HL-60/S4 treated with retinoic acid at 250 ng/mL for 4 days and 3 days (cell line): ENCODE results near the gene RNF168.

Experiments
- in situ Hi-C: fragments of 300-500 bp; cut with MboI; formaldehyde crosslinking; loops from 2 replicates; pipeline ENCODE4 v1.7.0; 2022; ENCODE audit warnings: low sequenced_read_pairs

RNF168 gene

DNA sequence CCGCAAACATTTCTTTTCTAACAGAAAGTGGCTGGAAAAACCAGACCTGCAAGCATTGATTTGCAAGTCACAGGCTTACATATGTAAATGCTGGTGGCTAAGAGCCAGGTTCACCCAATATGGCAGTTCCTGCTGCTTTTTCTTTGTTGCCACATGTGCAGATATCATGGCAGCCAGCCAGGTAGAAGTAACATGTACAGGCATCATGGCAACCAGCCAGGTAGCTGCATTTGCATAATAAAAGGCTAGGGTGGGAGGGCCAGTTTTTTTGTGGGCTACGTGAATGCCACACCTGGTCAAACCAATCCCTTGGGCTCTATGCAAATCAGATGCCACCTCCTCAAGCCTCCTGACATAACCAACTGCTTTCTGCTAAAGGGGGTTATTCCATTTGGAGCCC, 14.4 kb upstream of the RNF168 start:
- in situ Hi-C loops = loop anchor here (25.0 kb wide), 1 partner anchor 456 kb away; no protein-coding TSS in a partner anchor

DNA sequence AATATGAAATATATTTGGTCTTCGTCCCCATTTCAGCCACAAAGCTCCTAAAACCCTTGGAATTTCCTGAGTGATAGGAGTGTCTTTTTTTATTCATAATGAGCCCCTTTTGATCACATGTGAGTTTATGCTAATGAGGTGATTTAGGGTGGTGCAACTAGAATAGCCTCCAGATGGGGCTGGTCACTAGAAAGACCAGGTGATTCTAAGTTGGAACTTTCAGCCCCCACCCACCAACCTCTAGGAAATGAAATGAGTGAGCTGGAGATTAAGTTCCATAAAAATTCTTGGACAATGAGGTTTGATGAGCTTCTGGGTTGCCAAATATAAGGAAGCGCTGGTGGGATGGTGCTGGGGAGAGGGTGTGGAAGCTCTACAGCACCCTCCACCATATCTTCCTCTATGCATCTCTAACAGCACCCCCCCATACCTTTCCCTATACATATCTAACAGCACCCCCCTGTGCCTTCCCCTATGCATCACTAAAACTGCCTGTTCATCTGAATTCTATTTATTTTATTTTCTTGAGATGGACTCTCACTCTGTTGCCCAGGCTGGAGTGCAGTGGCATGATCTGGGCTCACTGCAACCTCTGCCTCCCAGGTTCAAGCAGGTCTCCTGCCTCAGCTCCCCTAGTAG, 13.7 kb upstream of the RNF168 start:
- in situ Hi-C loops = loop anchor here (25.0 kb wide), 1 partner anchor 455 kb away; no protein-coding TSS in a partner anchor

DNA sequence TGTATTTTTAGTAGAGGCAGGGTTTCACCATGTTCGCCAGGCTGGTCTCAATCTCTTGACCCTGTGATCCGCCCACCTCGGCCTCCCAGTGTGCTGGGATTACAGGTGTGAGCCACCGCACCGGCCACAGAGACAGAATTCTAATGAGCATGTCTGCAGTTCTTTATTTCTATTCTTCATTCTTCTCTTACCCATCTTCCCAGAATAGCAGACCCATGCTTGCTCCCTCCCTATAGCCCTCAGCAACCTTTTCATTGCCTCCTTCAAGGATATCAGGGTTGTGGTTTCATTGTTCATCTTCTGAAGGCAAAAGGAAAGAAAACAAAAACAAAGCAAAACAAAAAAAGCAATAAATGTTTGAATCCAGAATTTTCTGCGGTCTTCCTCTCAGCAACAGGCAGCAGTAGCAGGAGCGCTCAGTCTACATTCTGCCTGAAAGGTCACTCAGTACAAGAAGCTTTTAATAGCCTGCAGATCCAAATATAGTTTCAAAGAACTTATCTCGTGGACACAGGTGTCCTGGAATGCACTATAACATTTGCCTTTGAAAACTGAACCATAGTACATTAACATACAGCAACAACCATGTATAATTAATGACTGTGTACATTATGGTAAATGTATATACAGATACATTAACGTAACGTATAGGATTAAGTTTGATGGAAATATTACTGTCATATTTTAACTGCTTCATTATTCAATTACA, 11.5 kb upstream of the RNF168 start, which contains the start of gene SMCO1:
Gene SMCO1, minus strand, starts transcription at position 434 of the 709 bp plus-strand sequence. Its CDS starts 137 bp downstream, at position 297.
- in situ Hi-C loops = loop anchor here (5.0 to 25.0 kb wide), 2 partner anchors 263 to 453 kb away; no protein-coding TSS in a partner anchor

DNA sequence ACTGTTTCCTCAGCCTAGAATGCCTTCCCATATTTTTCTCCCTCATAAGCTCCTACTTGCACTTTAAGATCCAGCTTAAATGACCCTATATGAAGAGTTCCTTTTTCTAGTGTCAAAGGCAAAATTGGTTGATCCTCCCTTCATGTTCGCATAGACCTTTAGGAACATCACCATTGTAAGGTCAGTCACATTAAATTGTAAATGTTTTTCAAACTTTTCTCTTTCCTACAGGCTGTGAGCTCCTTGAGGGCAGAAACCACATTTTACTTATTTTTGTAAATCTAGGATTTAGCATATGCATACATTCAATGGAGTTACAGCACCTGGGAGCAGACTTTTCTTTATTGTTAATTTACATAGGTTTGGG, 10.8 kb upstream of the RNF168 start:
- in situ Hi-C loops = loop anchor here (5.0 to 25.0 kb wide), 2 partner anchors 262 to 452 kb away; no protein-coding TSS in a partner anchor

DNA sequence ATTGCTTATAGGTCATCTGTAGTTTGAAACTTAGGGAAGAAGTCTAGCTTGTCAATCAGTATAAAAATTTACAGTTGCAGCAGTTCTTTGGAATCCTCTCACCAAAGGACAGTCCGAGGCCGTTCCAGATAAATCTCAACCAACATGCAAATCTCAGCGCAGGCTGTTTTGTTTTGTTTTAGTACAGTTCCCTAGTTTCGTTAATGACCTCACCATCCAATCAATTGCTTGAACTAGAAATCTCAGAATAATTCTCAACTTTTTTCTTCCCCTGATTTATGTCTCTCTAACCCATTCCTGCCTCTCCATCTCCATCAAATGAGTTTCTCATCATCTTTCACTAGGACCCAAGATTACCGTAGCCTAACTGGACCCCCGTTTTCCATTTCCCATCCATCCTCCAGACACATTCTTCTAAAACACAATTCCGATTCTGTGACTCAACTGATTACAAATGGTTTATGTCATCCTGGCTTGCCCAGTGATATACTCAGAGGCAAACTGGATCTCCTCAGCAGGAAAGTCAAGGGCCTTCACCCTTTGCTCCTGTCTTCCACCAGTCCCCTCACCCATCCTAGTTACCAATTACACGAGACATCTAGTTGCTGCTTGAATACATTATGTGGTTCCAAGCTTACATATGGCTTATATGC, 10.3 kb upstream of the RNF168 start:
- in situ Hi-C loops = loop anchor here (5.0 to 25.0 kb wide), 2 partner anchors 262 to 452 kb away; no protein-coding TSS in a partner anchor

DNA sequence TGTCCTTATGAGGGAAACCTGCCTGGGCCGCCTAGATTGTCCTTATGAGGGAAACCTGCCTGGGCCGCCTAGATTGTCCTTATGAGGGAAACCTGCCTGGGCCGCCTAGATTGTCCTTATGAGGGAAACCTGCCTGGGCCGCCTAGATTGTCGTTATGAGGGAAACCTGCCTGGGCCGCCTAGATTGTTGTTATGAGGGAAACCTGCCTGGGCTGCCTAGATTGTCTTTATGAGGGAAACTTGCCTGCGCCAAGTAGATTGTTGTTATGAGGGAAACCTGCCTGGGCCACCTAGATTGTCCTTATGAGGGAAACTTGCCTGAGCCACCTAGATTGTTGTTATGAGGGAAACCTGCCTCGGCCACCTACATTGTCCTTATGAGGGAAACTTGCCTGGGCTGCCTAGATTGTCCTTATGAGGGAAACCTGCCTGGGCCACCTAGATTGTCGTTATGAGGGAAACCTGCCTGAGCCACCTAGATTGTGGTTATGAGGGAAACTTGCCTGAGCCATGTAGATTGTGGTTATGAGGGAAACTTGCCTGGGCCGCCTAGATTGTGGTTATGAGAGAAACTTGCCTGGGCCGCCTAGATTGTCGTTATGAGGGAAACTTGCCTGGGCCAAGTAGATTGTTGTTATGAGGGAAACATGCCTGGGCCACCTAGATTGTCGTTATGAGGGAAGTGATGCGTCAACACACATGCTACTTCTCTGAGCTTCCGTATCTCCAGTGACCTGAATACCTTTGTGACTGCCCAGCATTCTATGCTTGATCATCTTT, 8.3 kb upstream of the RNF168 start:
- in situ Hi-C loops = loop anchor here (5.0 to 25.0 kb wide), 2 partner anchors 260 to 450 kb away; no protein-coding TSS in a partner anchor

DNA sequence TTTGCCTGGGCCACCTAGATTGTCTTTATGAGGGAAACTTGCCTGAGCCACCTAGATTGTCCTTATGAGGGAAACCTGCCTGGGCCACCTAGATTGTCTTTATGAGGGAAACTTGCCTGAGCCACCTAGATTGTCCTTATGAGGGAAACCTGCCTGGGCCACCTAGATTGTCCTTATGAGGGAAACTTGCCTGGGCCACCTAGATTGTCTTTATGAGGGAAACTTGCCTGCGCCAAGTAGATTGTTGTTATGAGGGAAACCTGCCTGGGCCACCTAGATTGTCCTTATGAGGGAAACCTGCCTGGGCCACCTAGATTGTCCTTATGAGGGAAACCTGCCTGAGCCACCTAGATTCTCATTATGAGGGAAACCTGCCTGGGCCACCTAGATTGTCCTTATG, 7.5 kb upstream of the RNF168 start:
- in situ Hi-C loops = loop anchor here (5.0 to 25.0 kb wide), 2 partner anchors 259 to 449 kb away; no protein-coding TSS in a partner anchor

DNA sequence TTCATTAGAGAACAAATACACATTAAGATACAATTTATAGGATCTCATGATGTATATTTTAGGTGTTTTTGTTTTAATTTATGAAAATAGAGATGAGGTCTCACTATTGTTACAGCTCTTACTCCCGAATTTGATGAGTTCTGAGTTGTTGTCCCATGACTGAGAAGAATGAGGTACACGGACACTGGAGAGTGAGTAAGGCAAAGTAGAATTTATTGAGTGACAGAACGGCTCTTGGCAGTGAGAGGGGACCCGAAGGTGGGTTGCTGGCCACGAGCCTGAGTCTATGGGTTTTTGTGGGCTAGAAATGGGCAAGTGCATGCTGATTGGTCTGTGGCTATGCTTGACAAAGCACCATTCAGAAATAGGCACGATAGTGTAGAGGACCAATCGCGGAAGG, 3.1 kb upstream of the RNF168 start:
- in situ Hi-C loops = loop anchor here (25.0 kb wide), 1 partner anchor 444 kb away; no protein-coding TSS in a partner anchor

DNA sequence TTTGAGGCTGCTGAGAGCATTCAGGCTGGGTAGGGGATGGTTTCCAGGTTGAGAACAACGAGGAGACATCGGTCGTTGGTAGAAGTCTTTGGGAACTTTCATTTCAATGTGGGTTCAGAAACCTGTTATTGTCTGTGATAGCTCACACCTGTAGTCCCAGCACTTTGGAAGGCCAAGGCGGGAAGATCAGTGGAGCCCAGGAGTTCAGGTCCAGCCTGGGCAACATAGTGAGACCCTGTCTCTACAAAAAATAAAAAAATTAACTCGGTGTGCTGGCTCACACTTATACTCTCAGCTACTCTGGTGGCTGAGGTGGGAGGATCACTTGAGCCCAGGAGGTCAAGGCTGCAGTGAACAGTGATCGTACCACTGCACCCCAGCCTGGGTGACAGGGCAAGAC, 988 bp upstream of the RNF168 start:
- in situ Hi-C loops = loop anchor here (25.0 kb wide), 1 partner anchor 442 kb away; no protein-coding TSS in a partner anchor

DNA sequence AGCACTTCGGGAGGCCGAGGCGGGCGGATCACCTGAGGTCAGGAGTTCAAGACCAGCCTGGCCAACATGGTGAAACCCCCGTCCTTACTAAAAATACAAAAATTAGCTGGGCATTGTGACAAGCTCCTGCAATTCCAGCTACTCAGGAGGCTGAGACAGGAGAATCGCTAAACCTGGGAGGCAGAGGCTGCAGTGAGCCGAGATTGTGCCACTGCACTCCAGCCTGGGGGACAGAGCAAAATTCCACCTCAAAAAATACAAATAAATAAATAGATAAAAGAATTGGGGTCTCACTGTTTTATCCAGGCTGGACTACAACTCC, 470 bp upstream of the RNF168 start:
- in situ Hi-C loops = loop anchor here (25.0 kb wide), 1 partner anchor 442 kb away; no protein-coding TSS in a partner anchor

DNA sequence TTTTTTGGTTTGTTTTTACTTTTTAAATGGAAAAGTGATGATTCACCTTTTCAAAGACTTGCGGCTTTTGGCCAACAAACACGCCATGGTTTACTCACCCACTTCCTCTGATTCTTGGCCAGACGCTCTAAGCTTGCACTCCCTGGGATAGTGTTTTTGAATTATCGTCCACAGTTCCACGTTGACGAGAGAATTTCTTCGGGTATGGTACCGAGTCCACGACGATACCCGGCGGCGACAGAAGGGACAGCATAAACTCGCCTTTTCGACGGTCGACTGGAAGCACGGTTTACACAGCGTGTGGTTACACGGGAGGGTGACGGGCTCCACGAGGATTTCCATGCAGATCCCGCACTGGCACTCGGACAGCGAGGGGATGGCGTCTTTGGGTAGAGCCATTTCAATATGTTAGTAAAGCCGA, 783 bp downstream of the RNF168 start:
- in situ Hi-C loops = loop anchor here (25.0 kb wide), 1 partner anchor 440 kb away; no protein-coding TSS in a partner anchor

DNA sequence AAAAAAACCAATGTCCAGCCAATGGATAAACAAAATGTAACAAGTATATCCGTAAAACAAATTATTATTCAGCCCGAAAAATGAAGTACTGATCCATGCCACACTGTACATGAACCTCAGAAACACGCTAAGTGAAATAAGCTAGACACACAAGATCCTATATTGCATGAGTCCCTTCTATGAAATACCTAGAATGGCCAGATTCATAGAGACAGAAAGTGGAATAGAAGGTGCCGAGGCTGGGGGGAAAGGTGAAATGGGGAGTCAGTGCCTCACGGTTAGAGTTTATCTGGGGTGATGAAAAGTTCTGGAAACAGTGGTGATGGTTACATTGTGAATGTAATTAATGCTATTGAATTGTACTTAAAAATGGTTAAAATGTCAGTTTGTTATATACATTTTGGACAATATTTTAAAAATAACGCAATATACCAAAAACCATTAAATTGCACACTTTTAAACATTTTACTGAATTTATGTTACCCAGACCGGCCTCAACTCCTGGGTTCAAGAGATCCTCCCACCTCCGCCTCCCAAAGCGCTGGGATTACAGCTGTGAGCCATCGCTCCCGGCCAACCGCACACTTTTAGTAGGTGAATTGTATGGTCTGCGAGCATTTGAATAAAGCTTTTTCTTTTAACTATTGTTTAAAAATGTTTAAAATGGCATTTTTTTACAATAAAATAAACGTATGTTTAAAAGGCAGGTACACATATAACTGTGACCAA, 2.1 kb downstream of the RNF168 start:
- in situ Hi-C loops = loop anchor here (25.0 kb wide), 1 partner anchor 439 kb away; no protein-coding TSS in a partner anchor

DNA sequence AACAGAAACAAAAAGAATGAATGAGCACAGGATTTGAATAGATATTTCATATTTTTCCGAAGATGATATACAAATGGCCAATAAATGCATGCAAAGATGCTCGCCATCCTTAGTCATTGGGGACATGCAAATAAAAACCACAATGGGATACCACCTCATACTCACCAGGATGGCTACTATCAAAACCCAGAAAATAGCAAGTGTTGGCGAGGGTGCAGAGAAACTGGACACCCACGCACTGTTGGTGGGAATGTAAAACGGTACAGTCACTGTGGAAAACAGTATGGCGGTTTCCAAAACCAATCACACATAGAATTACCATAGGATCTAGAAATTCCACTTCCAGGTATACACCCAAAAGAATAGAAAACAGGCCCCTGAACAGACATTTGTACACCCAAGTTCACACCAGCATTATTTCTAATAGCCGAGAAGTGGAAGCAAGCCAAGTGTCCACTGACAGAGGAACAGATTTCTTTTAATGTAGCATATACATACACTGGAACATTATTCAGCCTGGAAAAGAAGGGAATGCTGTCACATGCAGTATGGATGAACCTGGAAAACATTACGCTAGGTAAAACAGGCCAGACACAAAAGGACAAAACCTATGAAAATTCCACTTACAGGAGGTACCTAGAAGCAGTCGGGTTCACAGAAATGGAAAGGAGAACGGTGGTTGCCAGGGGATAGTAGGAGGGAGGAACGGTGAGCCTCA, 3.6 kb downstream of the RNF168 start:
- in situ Hi-C loops = loop anchor here (25.0 kb wide), 1 partner anchor 438 kb away; no protein-coding TSS in a partner anchor

DNA sequence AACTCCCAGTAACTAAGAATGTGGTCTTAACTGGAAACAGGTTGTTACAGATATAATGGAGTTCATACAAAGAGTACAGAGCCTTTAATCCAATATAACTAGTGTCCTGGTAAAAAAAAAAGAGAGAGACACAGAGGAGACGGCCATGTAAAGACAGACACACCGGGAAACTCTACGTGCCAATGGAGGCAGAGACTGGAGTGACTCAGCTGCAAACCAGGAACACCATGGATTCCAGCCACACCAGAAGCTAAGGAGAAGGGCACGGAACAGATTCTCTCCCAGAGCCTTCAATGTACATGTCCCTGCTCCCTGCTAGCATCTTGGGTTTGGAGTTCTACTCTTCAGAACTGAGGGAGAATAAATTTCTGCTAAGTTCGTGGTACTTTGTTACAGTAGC, 4.5 kb downstream of the RNF168 start:
- in situ Hi-C loops = no loop called here

DNA sequence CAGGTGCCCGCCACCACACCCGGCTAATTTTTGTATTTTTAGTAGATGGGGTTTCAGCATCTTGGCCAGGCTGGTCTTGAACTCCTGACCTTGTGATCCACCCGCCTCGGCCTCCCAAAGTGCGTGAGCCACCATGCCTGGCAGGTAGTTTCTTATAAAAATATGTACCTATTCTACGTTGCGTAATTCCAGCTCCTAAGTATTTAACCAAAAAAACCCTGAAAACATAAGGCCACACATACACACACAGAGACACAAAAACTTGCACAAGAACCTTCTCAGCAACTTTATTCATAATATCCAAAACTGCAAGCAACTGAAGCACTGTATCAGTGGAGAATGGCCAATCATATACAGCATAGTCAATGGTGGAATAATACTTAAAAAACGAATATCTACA, 5.3 kb downstream of the RNF168 start:
- in situ Hi-C loops = no loop called here

DNA sequence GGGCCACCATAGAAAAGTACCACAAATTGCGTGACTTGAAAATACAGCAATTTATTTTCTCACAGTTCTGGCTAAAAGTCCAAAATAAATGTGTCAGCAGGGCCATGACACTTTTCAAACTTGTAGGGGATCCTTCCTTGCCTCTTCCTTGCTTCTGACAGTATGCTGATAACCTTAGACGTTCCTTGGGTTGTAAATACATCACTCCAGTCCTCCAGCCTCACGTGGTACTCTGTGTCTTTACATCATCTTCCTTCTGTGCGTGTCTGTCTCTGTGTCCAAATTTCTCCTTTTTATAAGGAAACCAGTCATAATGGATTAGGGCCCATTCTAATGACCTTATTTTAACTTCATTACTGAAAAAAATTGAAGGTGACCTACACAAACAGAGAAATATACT, 7.4 kb downstream of the RNF168 start:
- in situ Hi-C loops = no loop called here

DNA sequence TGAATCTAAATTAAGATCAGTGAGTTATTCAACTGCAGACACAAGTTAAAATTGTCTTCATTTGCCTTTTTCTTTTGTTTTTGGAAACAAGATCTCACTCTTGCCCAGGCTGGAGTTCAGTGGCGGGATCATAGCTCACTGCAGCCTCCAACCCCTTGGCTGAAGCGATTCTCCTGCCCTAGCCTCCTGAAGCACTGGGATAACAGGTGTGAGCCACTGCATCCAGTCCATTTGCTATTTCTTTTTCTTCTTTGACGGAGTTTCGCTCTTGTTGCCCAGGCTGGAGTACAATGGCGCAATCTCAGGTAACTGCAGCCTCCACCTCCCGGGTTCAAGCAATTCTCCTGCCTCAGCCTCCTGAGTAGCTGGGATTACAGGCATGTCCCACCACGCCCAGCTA, 10.3 kb downstream of the RNF168 start:
- in situ Hi-C loops = no loop called here

DNA sequence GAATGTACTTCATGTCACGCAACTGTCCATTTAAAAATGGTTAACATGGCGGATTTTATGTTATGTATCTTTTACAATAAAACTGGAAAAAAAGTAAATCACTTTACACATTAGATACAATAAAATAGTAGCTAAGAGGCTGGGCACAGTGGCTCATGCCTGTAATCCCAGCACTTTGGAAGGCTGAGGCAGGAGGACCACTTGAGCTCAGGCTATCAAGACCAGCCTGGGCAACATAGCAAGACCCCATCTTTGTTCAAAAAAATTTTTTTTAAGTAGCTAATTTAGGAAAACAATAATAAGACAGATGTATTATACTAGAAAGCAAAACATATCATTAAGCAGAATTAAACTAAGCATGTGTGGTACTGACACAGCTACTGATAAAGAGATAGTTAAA, 11.5 kb downstream of the RNF168 start:
- in situ Hi-C loops = no loop called here

DNA sequence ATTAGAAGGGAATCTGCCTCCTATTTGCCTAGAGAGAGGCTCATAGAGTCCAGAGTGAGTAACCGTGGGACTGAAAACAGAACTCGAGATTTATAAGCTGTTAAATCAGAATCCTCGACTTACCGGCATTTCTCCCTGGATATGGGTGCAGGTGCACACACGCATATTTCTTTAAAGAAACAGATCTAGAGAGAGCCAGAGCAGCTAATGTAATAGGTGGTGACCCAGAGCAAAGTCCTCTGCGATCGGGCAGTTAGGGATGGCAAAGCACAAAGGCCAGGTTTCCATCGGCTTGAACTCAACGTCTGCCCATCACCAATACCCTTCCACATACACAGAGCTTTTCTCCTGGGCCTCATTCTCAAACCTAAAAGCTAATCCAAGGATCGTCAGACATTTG, 13.8 kb downstream of the RNF168 start:
- in situ Hi-C loops = no loop called here
